ENCODE measurements around the gene KCNT2. TPM values are rescaled to one million over a fixed set of nuclear protein-coding genes. Genes with fewer than 3 reads are reported as not detected.

KCNT2 gene
- total and polyA plus RNA-seq, 2 donors (not counting 3 experiments of a cell fraction or from before 2014, with no cell fraction given), result 0.46 to 1.6 TPM

DNA sequence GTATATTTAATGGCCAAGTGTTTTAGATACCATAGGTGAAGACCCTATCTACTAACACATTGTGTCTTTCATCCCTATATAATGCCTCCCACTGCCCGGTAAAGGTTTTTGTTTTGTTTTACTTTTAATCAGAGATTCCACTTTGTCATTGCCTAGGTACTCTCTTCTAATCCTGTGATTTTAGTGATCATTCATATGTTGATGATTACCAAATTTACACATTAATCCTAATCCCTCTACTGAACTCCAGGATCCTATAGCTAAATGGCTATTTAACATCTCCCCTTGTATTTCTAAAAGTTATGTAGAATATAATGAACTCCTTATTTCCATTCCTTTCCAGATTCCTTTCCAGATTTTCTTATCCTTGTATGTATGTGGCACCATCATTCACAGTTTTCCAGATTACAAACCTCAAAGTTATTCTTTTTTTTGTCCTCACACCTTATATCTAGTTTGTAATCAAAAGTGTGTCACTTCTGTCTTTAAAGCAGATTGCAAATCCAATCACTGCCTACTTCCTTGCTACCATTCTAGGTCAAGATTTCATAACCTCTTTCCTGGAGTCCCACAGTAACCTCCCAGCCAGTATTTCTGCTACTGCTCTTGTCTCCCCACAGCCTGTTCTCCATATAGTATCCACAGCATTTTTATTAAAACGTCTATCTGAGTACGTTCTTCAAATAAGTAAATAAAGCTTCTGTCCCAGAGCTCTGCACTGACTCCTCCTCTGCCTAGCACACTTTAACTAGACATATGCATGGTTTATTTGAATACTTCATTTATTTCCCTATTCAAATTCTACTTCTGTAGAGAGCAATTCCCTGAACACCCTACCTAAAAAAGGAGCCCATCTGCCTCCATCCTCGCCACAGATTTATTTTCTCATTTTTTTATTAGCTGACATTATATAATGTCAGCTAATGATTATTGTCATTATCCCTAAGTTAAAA is 157.8 kb downstream of the KCNT2 start:
- Histone ChIP-seq H3K9me3 (replicated peaks; ENCODE audit: control insufficient read depth, insufficient read depth, low read length) (no peaks in the 10 kb centered on the region), H3K4me2 (ENCODE audit: insufficient read depth, low read length) (no peak overlapping the region), H3K9ac (replicated peaks; ENCODE audit: extremely low read depth, insufficient read depth, low read length) (no peak overlapping the region), H2AFZ (ENCODE audit: low read depth, low read length) (no peak overlapping the region), H3K79me2 (ENCODE audit: control insufficient read depth, insufficient read depth, low read length) (no peaks in the 10 kb centered on the region), H4K20me1 (replicated peaks; ENCODE audit: control insufficient read depth, extremely low read depth, insufficient read depth, low read length) (no peaks in the 10 kb centered on the region), H3K9me1 (replicated peaks; ENCODE audit: control insufficient read depth, extremely low read depth, insufficient read depth, low read length) (no peaks in the 10 kb centered on the region), H3K36me3 (ENCODE audit: control insufficient read depth in 2 of 2, extremely low read depth in 1 of 2, insufficient read depth in 2 of 2, low read length in 2 of 2) (no peaks in the 10 kb centered on the region), H3K27ac (ENCODE audit: insufficient read depth, low read depth, low read length) (no peak overlapping the region), H3K4me3 (replicated peaks in 1 of 3; ENCODE audit: insufficient read depth in 1 of 3, low read depth in 1 of 3, low read length in 3 of 3) (no peak overlapping the region), H3K27me3 (ENCODE audit: control insufficient read depth in 2 of 2, insufficient read depth in 2 of 2, low read length in 2 of 2) (no peaks in the 10 kb centered on the region), H3K4me1 (ENCODE audit: control insufficient read depth, extremely low read depth, insufficient read depth, low read length) (no peaks in the 10 kb centered on the region)
- ChIA-PET POLR2A (no interaction called here), CTCF (no interaction called here)
- no TSS peak for BruUV-seq (replicated peaks)
- TF ChIP-seq GATA2 (IDR thresholded peaks at IDR 0.05; ENCODE audit: insufficient read depth, insufficient read length, low read depth, low read length) (no peak), CTCF (IDR thresholded peaks at IDR 0.05; ENCODE audit: extremely low read depth in 1 of 2, insufficient read depth in 1 of 2, low read depth in 1 of 2, low read length in 2 of 2) (no peak), EZH2 (IDR thresholded peaks at IDR 0.05; ENCODE audit: borderline replicate concordance, low read depth, low read length, severe bottlenecking) (no peak), JUN (IDR thresholded peaks at IDR 0.05; ENCODE audit: borderline replicate concordance, insufficient read depth, insufficient read length, low read depth) (no peak), FOS (IDR thresholded peaks at IDR 0.05; ENCODE audit: borderline replicate concordance, insufficient read depth, low read length) (no peak), MYC (IDR thresholded peaks at IDR 0.05; ENCODE audit: low read depth, low read length) (no peak), POLR2AphosphoS5 (IDR thresholded peaks at IDR 0.05; ENCODE audit: insufficient read depth, low read depth, low read length) (no peak), POLR2A (IDR thresholded peaks at IDR 0.05; ENCODE audit: low read depth, low read length) (no peak)
- TF ChIP-seq, protein P1, sequence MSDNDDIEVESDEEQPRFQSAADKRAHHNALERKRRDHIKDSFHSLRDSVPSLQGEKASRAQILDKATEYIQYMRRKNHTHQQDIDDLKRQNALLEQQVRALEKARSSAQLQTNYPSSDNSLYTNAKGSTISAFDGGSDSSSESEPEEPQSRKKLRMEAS (IDR thresholded peaks at IDR 0.05; ENCODE audit: insufficient read depth, insufficient read length), result no peak
- FAIRE-seq (no peak), DNase-seq (ENCODE audit: low read depth, low spot score) (no peak)
- intact Hi-C loops (cut with micrococcal nuclease), result no loop called here
- dilution Hi-C loops (cut with MboI; ENCODE audit: extremely low pct_ligation_motif_present, low sequenced_read_pairs), result no loop called here
